T-cell (primary cell): ENCODE measurements around the gene HRNR. TPM values are rescaled to one million over a fixed set of nuclear protein-coding genes. Genes with fewer than 3 reads are reported as not detected.
"Not testable (repeated sequence)": the region's sequence is repeated elsewhere in the genome, so short reads cannot be mapped to it uniquely, and the experiment has no call there.

ENCODE experiments used
- ATAC-seq, 4 experiments: fragments of 200-7000 bp in 3 of 4; fragments of 150-1000 bp in 1 of 4; cut with Tn5 transposase; replicated peaks in 1 of 4; 1 replicate in 3 of 4; 2 replicates in 1 of 4; pipeline ENCODE4 v1.10.0; 2021; ENCODE audit warnings: moderate library complexity in 3 of 4, mild to moderate bottlenecking in 2 of 4, moderate number of reproducible peaks in 1 of 4
- CTCF ChIA-PET, 2 donors: fragments of 300-600 bp; sonication (Branson Sonifier 250); formaldehyde crosslinking; loops; one replicate each; lab custom pipeline; 2022; ENCODE audit warnings: antibody characterized with exemption in 2 of 2; lab: Charles Lee
- POLR2A ChIA-PET, 2 donors: fragments of 300-600 bp; sonication (Branson Sonifier 250); formaldehyde crosslinking; loops; one replicate each; lab custom pipeline; 2022; ENCODE audit warnings: antibody characterized with exemption in 2 of 2; lab: Charles Lee
- DNase-seq, 35 experiments: peaks; one replicate each; pipeline versions ENCODE4 v3.0.0 to v3.0.0-alpha.2; 2013 to 2023
- H3K27ac ChIP-seq: one replicate; pipeline ENCODE4 v1.5.1; 2013; ENCODE audit warnings: low read length
- H3K27me3 ChIP-seq, 2 experiments: replicated peaks in 1 of 2; 1 replicate in 1 of 2; 2 replicates in 1 of 2; pipeline versions ENCODE4 v1.6.1 to v1.7.0; 2013; ENCODE audit warnings: low read length in 1 of 2, mixed read lengths in 1 of 2; ENCODE audit not compliant: control insufficient read depth in 2 of 2, insufficient read depth in 2 of 2; ENCODE audit errors: extremely low read depth in 1 of 2
- H3K36me3 ChIP-seq, 2 donors: 1 replicate in 1 of 2; 2 replicates in 1 of 2; pipeline versions ENCODE4 v1.6.1 to v1.7.0; 2013; ENCODE audit warnings: low read length in 1 of 2; ENCODE audit not compliant: control insufficient read depth in 2 of 2, insufficient read depth in 1 of 2; ENCODE audit errors: extremely low read depth in 1 of 2
- H3K4me1 ChIP-seq, 2 experiments: 1 replicate in 1 of 2; 2 replicates in 1 of 2; pipeline versions ENCODE4 v1.6.1 to v1.7.0; 2013; ENCODE audit warnings: low read length in 2 of 2, mixed read lengths in 1 of 2; ENCODE audit not compliant: insufficient read depth in 2 of 2, control insufficient read depth in 1 of 2; ENCODE audit errors: extremely low read depth in 1 of 2
- H3K4me3 ChIP-seq, 2 donors: 1 replicate in 1 of 2; 2 replicates in 1 of 2; pipeline versions ENCODE4 v1.5.1 to v1.7.0; 2013; ENCODE audit warnings: mild to moderate bottlenecking in 2 of 2, low read length in 1 of 2, moderate library complexity in 1 of 2; ENCODE audit not compliant: control insufficient read depth in 1 of 2; ENCODE audit errors: extremely low read depth in 1 of 2
- H3K9me3 ChIP-seq: 2 replicates; pipeline ENCODE4 v1.7.0; 2013
- H3K27ac Mint-ChIP-seq, 2 donors: one replicate each; pipeline ENCODE4 v1.8.0; 2020 to 2021; ENCODE audit warnings: mild to moderate bottlenecking in 2 of 2, mixed read lengths in 2 of 2
- H3K27me3 Mint-ChIP-seq, 2 donors: one replicate each; pipeline ENCODE4 v1.8.0; 2021 to 2022; ENCODE audit warnings: mixed read lengths in 2 of 2
- H3K36me3 Mint-ChIP-seq: one replicate; pipeline ENCODE4 v1.8.0; 2021; ENCODE audit warnings: mixed read lengths
- H3K4me1 Mint-ChIP-seq, 3 donors: one replicate each; pipeline ENCODE4 v1.8.0; 2020 to 2022; ENCODE audit warnings: mixed read lengths in 3 of 3, mild to moderate bottlenecking in 1 of 3
- H3K4me3 Mint-ChIP-seq, 3 donors: one replicate each; pipeline ENCODE4 v1.8.0; 2020 to 2022; ENCODE audit warnings: mild to moderate bottlenecking in 3 of 3, mixed read lengths in 3 of 3, moderate library complexity in 3 of 3
- H3K9me3 Mint-ChIP-seq, 3 donors: one replicate each; pipeline ENCODE4 v1.8.0; 2020 to 2022; ENCODE audit warnings: mixed read lengths in 3 of 3
- WGBS: methylation state at CpG from one replicate; pipeline ENCODE4 v1.1.5; 2013; ENCODE audit warnings: missing lambda C conversion rate; ENCODE audit not compliant: insufficient coverage; 5-methylcytosine and 5-hydroxymethylcytosine counted together
- total RNA-seq, 35 experiments: library from RNA in 6 of 35; stranded (reverse) in 6 of 35; fragments of 120-200 nt in 1 of 35; gene quantifications; one replicate each; pipeline versions ENCODE4 v1.2.1 to v1.2.4 and lab custom pipeline; 2013 to 2026

HRNR gene
- total RNA-seq (not detected), total RNA-seq (lab: John Stamatoyannopoulos, UW) (0 reads per million in 29 experiments)
- not detected for total RNA-seq (2013)

GRCh38 chr1:152224093-152224492 lies at the start of gene HRNR:
Gene HRNR (minus strand): TSS chr1:152224193. CDS start chr1:152223253, 940 bp downstream.
- no CpG with 5 or more reads among the region's 2 CpGs for WGBS
- H3K27ac ChIP-seq: no peak within 1 kb of the TSS
- H3K27me3 Mint-ChIP-seq: peaks cover 13 to 17% of the 10 kb centered on the region in 2 donors
- no peak within 1 kb of the TSS for H3K4me3 ChIP-seq
- peaks cover 0 to 1% (median 0%) of the 10 kb centered on the region in 3 donors for H3K9me3 Mint-ChIP-seq
- POLR2A ChIA-PET: no interaction called here
- H3K36me3 Mint-ChIP-seq: no peaks in the 10 kb centered on the region
- peaks cover 0 to 12% of the 10 kb centered on the region in 2 experiments for H3K27me3 ChIP-seq
- no peaks in the 10 kb centered on the region for H3K9me3 ChIP-seq
- ATAC-seq (no peak), DNase-seq (no peak)
- no peak within 1 kb of the TSS for H3K4me3 Mint-ChIP-seq
- H3K36me3 ChIP-seq: no peaks in the 10 kb centered on the region
- no peaks in the 10 kb centered on the region for H3K4me1 ChIP-seq
- CTCF ChIA-PET: no interaction called here
- no peak within 1 kb of the TSS for H3K27ac Mint-ChIP-seq
- H3K4me1 Mint-ChIP-seq: no peaks in the 10 kb centered on the region

- H3K4me3 Mint-ChIP-seq, H3K9me3 ChIP-seq, H3K4me1 Mint-ChIP-seq, H3K27me3 ChIP-seq, H3K27ac Mint-ChIP-seq, CTCF ChIA-PET, H3K4me1 ChIP-seq, DNase-seq, ATAC-seq, H3K36me3 ChIP-seq, H3K36me3 Mint-ChIP-seq, H3K9me3 Mint-ChIP-seq, H3K27ac ChIP-seq, H3K4me3 ChIP-seq, POLR2A ChIA-PET: not testable (repeated sequence)
- H3K27me3 Mint-ChIP-seq: peaks cover 8 to 22% of the 10 kb centered on the region in 2 donors
- WGBS: 93% methylated on average over 14 of the region's 21 CpGs
These were observed 32.4 kb upstream of the HRNR start for GRCh38 chr1:152256394-152256793.

- Histone ChIP-seq H3K27me3 (peaks cover 0 to 5% of the 10 kb centered on the region in 2 experiments), H3K9me3 (no peaks in the 10 kb centered on the region), H3K4me1 (no peaks in the 10 kb centered on the region), H3K27ac (no peak overlapping the region), H3K36me3 (no peaks in the 10 kb centered on the region), H3K4me3 (no peak overlapping the region)
- peaks cover 9 to 14% of the 10 kb centered on the region in 2 donors for H3K27me3 Mint-ChIP-seq
- no peak overlapping the region for H3K4me3 Mint-ChIP-seq
- H3K36me3 Mint-ChIP-seq: no peaks in the 10 kb centered on the region
- CTCF ChIA-PET: no interaction called here
- no peak overlapping the region for H3K27ac Mint-ChIP-seq
- POLR2A ChIA-PET: no interaction called here
- H3K9me3 Mint-ChIP-seq: no peaks in the 10 kb centered on the region
- H3K4me1 Mint-ChIP-seq: no peaks in the 10 kb centered on the region
- no CpG with 5 or more reads among the region's 4 CpGs for WGBS
- ATAC-seq (no peak), DNase-seq (no peak)
These were observed 28.2 kb upstream of the HRNR start for GRCh38 chr1:152252157-152252556.

- Histone ChIP-seq H3K27me3 (peaks cover 0 to 5% of the 10 kb centered on the region in 2 experiments), H3K9me3 (no peaks in the 10 kb centered on the region), H3K4me1 (no peaks in the 10 kb centered on the region), H3K4me3 (no peak overlapping the region), H3K27ac (no peak overlapping the region), H3K36me3 (no peaks in the 10 kb centered on the region)
- POLR2A ChIA-PET: no interaction called here
- CTCF ChIA-PET: interaction anchor here in 1 of 2 donors (0.7 kb wide), 1 partner anchor 235 kb away, joined by 5 read pairs; no protein-coding TSS in a partner anchor
- no peaks in the 10 kb centered on the region for H3K36me3 Mint-ChIP-seq
- no peak overlapping the region for H3K4me3 Mint-ChIP-seq
- no peaks in the 10 kb centered on the region for H3K9me3 Mint-ChIP-seq
- peaks cover 13 to 14% of the 10 kb centered on the region in 2 donors for H3K27me3 Mint-ChIP-seq
- no peak overlapping the region for H3K27ac Mint-ChIP-seq
- WGBS: no CpG with 5 or more reads among the region's 2 CpGs
- no peaks in the 10 kb centered on the region for H3K4me1 Mint-ChIP-seq
- ATAC-seq: no peak
- no peak for DNase-seq
These were observed 27.4 kb upstream of the HRNR start for GRCh38 chr1:152251391-152251790.

- 17% methylated on average over 1 of the region's 1 CpG for WGBS
- ChIA-PET POLR2A (no interaction called here), CTCF (no interaction called here)
- no peaks in the 10 kb centered on the region for H3K36me3 ChIP-seq
- no peaks in the 10 kb centered on the region for H3K27me3 ChIP-seq
- Mint-ChIP-seq H3K27ac (no peak overlapping the region), H3K36me3 (no peaks in the 10 kb centered on the region), H3K27me3 (peaks cover 16 to 18% of the 10 kb centered on the region in 2 donors), H3K9me3 (no peaks in the 10 kb centered on the region), H3K4me1 (no peaks in the 10 kb centered on the region), H3K4me3 (no peak overlapping the region)
- no peaks in the 10 kb centered on the region for H3K4me1 ChIP-seq
- H3K9me3 ChIP-seq: no peaks in the 10 kb centered on the region
- no peak overlapping the region for H3K4me3 ChIP-seq
- ATAC-seq (no peak), DNase-seq (no peak)
- H3K27ac ChIP-seq: no peak overlapping the region
These were observed 23.3 kb upstream of the HRNR start for GRCh38 chr1:152247316-152247715.

- no peaks in the 10 kb centered on the region for H3K27me3 ChIP-seq
- H3K4me1 ChIP-seq: no peaks in the 10 kb centered on the region
- H3K9me3 ChIP-seq: no peaks in the 10 kb centered on the region
- Mint-ChIP-seq H3K4me3 (no peak overlapping the region), H3K9me3 (no peaks in the 10 kb centered on the region), H3K27ac (no peak overlapping the region), H3K4me1 (no peaks in the 10 kb centered on the region), H3K36me3 (no peaks in the 10 kb centered on the region), H3K27me3 (peaks cover 27 to 32% of the 10 kb centered on the region in 2 donors)
- ATAC-seq (no peak), DNase-seq (no peak)
- H3K4me3 ChIP-seq: no peak overlapping the region
- ChIA-PET CTCF (no interaction called here), POLR2A (no interaction called here)
- H3K36me3 ChIP-seq: no peaks in the 10 kb centered on the region
- no peak overlapping the region for H3K27ac ChIP-seq
- WGBS: no CpG with 5 or more reads among the region's 2 CpGs
These were observed 20.7 kb upstream of the HRNR start for GRCh38 chr1:152244576-152245273.
